GM21619 (cell line): Measurements from ENCODE around the gene LIPK.
"Not testable (repeated sequence)": the region's sequence is repeated elsewhere in the genome, so short reads cannot be mapped to it uniquely, and the experiment has no call there.

Source experiments
- ATAC-seq: cut with Tn5 transposase; IDR thresholded peaks from one replicate; pipeline ENCODE4 v1.9.1; 2021; ENCODE audit not compliant: unreplicated experiment

LIPK gene, protein sequence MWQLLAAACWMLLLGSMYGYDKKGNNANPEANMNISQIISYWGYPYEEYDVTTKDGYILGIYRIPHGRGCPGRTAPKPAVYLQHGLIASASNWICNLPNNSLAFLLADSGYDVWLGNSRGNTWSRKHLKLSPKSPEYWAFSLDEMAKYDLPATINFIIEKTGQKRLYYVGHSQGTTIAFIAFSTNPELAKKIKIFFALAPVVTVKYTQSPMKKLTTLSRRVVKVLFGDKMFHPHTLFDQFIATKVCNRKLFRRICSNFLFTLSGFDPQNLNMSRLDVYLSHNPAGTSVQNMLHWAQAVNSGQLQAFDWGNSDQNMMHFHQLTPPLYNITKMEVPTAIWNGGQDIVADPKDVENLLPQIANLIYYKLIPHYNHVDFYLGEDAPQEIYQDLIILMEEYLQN

DNA sequence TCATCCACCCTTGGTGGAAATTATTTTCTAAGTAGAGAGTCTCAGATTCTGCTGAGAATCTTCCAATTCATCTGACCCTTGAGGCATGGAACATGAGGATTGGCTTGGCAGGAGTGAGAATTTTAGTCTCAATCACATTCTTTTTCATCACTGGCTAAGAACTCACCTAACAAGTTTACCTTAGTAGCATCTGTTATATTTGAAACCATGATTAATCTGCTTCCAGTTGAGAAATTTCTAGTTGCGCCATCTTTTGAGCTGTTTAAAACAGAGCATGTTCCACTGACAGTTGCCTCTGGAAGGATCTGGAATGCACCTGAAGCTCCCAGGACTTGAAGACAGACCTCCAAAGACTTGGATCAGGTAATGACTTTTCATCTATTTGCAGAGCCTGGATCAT, at the start of gene LIPK:
LIPK (plus strand) TSS at position 292 of the 400 bp plus-strand sequence. CDS start 18,295 bp downstream, outside the sequence.
- no peak for ATAC-seq

DNA sequence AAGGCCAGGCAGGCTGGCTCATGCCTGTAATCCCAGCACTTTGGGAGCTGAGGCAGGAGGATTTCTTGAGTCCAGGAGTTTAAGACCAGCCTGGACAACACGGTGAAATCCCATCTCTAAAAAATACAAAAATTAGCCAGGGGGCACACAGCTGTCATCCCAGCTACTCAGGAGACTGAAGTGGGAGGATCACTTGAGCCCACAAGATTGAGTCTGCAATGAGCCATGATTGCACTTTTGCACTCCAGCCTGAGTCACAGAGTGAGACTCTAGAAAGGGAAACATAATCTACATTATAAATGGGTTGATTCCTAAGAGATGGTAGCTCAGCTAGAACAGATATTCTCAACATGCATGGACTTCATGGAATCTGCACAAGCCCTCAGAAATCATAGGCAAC, 48.1 kb upstream of the LIPK start:
- ATAC-seq: no peak

DNA sequence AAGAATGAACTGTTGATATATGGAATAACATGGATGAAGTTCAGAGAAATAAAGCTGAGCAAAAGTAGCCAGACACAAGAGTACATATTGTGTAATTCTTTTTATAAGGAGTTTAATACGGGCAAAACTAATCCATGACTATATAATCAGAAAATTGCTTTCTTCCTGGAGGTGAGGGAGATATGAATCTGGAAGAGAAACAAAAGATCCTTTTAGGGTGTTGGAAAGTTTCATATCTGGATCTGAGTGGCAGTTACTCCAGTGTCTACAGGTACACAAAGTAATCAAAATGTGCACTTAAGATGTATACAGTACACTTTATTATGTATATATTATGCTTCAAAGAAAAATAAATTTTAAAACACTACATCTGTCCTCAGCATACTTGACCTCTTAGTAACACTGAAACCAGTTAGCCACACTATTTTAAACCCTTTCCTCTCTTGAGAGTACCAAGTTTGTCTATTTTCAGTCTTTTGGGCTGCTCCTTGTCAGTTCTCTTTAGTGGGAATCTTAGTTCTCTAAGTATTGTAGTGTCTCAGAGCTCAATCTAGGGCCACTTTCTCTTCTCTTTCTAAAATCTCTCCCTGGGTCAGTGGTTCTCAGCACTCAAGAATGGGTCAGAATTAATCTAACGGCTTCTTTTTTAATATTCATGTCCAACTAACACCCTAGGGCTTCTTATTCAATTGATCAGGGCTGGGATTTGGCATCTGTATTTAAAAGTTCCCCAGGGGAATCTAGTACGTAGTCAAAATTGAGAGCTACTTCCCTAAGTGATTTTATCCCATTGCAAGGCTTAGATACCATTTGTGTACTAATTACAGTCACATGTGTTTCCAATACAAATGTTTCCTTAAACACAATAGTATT, 46.1 kb upstream of the LIPK start:
- no peak for ATAC-seq

DNA sequence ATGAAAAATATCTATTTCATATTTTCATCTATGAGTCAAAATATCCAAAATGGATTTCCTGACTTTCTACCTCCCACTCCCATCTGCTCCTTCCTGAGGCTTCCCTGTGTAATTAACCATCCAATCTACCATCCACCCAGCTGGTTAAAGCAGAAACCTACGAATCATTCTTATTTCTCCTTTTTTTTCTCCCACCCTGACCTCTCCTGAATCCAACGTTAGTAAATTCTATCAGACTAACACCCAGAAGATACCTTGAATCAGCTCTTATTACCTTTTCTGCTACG, 45.5 kb upstream of the LIPK start:
- ATAC-seq: no peak

DNA sequence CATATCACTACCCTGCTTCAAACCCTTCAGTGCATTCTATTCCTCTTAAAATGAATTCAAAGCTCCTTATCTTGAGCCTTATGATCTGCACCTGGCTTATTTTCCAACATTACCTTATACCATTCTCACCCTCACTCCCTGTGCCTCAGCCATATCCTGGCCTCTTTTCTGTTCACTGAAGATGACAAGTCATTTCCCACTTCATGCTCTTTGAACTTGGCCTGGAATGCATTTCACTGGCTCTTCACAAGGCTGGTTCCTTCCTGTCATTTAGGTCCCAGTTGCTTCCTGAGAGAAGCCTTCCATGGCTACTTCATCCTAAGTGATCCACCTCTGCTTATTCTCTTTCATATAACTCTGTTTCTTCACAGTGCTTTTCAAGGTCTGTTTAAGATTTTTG, 45.0 kb upstream of the LIPK start:
- no peak for ATAC-seq

DNA sequence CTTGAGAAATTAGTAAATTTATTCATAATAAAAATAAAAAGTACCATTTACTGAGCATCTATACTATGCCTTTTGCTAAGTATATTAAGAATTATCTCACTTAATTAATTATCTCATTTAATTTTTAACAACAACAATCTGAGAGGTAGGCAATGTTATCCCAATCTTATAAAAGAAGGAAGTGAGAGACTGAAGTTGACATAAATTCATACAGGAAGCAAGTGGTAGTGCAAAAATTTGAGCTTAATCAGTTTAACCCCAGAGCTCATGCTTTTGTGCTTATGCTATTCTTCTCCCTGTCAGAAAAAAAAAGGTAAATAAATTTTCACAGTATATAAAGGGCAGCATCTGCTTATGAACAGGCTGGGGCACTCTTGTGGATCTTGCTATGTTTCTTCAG, 44.5 kb upstream of the LIPK start:
- ATAC-seq: no peak

DNA sequence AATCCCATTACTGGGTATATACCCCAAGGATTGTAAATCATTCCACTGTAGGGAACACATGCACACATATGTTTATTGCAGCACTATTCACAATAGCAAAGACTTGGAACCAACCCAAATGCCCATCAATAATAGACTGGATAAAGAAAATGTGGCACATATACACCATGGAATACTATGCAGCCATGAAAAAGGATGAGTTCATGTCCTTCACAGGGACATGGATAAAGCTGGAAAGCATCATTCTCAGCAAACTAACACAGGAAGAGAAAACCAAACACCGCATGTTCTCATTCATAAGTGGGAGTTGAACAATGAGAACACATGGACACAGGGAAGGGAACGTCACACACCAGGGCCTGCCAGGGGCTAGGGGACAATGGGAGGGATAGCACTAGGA, 42.9 kb upstream of the LIPK start:
- ATAC-seq: not testable (repeated sequence)

DNA sequence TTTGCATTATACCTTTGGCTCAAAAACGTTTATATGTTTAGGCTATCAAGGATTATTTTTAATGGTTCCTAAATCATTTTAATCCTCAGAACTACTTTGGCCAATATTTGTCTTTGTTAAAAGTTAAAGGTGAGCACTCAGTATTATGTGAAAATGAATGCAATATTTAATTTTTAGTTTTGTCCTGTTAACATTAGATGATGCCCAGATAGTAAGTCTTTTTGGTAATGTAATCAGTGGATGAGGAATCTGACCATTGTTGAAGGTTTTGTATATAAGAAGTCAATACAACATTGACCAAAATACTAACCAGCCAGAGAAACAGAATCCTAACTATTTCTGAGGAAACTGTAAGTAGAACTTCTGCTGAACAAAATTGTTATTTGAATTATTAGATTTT, 41.9 kb upstream of the LIPK start, which contains the start of gene LIPF:
LIPF (plus strand) TSS at position 301 of the 400 bp plus-strand sequence. CDS start 2,856 bp downstream, outside the sequence.
- no peak for ATAC-seq

DNA sequence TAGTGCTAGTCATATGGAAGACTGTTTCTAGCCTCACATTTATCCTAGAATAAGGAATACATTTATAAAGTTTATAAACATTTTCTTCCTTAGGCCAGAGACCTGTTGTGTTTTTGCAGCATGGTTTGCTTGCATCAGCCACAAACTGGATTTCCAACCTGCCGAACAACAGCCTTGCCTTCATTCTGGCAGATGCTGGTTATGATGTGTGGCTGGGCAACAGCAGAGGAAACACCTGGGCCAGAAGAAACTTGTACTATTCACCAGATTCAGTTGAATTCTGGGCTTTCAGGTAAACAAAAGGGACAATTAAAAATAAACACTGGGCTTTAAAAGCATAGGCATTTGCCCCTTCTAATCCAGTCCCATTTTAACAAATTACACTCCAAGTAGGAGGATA, 37.6 kb upstream of the LIPK start:
- no peak for ATAC-seq

DNA sequence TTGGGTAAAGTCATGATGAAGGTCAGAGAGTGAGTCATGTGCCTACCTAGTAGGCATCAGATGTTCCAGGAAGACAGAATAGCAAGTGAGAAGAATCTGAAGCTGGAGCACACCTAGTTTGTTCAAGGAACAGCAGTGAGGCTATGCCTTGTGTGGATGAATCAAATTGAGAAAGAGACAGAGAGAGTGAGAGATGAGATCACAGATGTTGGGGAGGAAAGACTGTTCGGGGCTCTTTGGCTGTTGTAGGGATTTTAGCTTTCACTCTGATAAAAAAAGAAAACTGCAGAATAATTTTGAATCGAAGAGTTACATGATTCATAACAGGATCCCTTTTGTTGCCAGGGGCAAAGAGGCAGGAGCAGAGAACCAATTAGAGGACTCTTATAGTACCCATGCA, 35.6 kb upstream of the LIPK start:
- ATAC-seq: no peak

DNA sequence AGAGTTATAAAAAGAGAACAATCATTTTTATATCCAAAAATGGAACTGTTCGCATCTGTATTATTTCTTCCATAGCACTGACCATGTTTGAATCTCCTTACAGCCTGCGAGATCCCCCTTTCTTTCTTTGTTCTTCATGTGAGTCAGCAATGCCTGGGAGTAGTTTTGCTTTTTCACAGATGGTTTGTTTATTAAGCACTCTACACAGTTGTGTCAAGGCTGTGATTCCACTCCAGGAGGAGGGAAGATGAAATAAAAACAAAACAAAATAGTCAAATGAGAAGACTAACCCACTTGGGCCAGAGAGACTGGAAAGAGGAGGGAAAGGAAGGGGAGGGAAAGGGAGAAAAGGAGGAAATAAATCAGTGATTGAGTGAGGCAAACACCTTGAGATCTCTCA, 34.0 kb upstream of the LIPK start:
- ATAC-seq: no peak

DNA sequence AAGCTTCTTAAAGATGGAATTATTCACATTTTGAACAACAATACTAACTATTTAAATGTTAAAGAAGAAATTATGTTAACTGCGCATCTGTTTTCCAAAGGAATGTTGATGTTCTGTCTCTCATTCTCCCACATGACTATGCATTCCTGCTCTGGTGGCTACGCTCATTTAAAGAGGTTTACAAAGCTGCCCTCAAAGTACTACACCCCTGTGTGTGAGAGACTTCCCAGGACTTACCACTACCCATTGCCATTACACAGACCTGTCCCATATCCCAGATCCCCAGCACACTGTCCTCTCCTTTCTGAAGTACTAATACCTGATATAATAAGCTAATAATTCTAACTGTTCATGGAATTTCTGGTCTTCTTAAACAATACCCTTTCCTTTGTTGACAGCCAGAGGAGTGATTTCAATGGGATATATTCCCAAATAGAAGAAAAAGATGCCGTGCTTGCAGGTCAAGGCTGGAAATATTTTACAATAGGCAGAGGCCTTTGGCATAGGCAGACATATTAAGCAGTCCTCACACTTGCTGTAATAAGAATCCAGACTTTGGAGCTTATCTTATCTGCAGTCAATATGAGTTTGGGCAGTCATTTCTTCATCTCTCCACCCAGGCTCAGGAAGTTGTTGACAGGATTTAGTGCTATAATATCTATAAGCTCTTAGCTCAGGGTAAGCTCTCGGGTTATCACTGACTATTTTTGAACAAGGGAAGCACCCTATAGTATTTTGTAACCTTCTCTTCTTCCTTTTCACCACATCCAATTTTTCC, 29.6 kb upstream of the LIPK start:
- ATAC-seq: no peak

DNA sequence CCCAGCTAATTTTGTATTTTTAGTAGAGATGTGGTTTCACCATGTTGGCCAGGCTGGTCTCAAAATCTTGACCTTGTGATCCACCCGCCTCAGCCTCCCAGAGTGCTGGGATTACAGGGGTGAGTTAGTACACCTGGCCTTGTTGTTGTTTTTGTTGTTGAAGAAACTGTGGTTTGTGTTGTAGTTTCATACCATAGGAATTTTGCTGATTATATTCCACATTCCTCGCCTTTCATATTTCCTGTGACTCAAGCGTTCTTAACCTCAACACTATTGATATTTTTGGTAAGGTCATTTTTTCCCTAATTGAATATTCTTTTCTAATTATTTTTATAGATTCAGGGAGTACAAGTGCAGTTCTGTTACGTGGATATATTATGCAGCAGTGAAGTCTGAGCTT, 25.1 kb upstream of the LIPK start:
- no peak for ATAC-seq

DNA sequence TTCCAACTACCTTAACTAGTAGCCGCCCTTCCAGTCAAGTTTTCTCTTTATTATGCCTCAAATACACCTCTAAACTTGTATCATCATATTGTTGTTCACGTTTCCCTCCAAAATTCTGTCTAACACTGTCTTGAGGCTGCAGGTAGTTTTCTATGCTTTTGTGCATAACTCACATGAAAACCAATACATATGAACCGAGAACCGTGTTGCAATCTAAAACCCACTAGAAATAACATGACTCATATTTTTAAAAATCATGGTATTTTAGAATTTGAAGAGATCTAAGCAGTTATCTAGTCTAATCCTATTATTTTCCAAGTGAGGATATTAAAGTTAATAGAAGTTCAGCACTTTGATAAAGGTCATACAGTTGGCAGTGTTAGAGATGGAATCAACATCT, 23.6 kb upstream of the LIPK start:
- ATAC-seq: no peak

DNA sequence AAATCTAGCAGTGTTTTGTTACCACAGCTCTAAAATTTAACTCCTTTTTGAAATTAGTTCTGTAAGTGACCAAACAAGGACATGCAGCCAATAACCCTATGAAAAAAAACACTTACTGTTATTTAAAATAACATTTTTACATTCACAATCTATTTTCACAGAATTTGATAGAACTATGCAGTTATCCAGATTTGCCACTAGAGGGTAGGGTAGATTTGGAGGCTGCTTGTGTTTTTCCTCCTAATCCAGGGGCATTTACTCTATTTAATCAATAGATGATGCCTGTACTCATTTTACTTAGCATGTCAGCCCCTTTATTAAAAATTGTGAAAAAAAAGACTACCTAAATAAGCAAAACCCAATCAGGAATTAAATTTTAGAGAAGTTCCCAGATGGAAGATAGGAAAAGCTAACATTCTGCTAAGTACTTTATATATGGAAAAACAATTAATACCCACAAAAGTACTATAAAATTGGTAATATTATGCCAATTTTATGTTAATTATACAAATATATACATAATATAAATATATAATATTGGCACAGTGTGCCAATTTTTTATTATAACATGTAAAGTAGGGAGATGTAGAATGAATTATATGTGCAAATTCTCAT, 18.1 kb upstream of the LIPK start:
- ATAC-seq: no peak

DNA sequence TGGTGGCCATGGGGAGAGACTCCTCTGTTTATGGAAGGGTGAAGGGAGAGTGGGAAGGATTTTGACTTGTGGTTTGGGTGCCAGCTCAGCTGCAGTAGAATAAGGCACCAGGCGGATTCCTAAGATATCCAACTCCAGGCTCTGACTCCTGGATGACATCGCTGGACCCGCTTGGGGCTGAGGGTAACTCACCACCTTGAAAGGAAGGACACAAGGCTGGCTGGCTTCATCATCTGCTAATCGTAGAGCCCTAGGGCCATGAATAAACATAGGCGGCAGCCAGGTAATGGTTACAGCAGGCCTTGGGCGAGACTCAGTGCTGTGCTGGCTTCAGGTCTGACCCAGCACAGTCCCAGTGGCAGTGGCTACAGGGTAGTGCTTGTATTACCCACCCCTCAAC, 16.7 kb upstream of the LIPK start:
- no peak for ATAC-seq

DNA sequence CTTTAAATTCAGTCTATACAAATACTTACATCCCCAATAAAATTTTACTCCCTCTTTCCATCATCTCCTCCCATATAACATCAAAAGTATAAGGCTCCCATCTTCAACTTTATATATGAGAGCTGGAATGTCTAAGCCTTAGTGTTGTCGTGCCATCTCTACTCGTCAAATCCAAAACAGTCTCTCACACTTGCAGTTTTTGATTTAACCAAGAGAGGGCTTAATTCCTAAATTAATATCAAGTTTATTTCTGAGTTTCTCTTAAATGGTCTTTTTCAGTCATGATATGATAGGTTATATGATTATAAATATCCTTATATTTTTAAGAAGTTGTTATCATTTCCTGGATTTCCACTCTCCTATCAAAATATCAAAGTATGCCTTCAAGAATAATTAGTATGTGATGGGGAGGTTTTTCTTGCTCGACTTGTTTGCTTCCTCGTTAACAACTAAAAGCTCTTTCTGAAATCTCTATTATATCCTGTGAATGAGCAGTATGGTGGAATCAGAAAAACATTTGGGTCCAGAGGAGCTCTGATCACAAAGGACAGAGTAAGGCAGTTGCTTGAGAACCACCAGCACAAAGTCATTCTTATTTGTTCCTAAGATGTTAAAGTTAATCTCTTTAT, 12.5 kb upstream of the LIPK start:
- no peak for ATAC-seq

DNA sequence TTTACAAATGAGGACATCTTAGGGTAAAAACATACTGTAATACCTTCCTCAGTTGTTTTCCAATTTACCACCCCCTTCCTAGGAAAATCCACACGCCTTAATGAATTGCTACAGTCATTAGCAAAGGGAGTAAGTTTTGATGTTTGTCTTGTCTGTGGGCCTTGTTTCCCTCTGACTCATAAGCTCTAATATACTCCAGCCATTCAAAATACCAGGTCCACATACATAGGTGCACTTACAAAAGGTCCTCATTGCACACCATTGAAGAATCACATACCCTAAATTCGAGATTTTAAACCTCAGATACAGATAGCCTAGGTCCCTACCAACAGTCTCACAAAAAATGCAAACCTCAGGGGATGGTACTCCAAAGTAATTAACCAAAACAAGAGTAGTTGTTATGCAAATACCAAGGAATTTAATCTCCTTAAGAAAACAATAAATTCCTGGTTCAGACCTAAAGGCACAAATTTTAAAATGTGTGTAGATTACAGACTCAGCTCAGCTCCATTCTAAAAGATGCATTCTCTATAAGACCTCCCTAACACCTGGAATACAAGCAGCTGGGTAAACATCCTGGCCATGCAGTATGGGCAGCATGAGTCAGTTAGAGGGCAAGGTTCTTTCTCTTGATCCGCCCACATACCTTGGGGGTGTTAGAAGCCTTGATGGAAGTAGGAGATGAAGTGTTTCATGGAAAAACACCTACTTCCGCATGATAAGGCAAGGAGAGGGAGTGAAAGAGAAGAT, 3.0 kb upstream of the LIPK start:
- ATAC-seq: no peak

DNA sequence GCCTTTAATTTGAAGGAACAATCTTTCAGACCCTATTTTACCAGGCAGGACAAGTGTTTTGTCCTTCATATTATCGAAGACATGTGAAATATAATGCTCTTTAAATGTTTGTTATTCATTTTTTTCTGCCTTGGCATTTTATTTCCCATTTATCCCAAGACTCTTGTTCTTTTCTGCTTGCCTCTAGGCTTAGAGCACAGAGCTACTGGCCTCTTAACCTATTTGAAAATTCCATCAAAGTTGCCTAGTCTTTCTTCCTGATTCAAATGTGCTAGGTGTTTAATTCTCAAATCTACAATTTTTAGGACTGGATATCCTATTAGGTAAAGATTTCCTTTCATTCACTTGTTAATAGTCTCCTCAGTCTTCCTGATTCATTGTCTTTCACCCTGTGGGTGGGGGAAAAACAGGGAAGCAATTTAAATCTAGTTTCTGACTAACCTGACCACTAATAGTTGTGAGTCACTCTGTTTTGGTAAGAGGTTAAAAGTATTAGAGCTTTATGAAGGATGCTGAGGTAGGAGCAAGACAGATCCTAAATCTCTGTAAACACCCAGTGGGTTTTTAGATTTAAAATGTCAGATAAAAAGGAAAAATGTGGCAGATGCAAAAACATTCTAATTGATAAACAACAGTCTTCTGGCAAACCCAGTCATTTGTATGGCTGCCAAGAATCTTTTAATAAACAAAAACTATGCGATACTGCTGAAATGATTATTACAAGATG, 1.5 kb downstream of the LIPK start:
- no peak for ATAC-seq
